ES-I3 (cell line): Measurements from ENCODE around the gene TPTE2.
"Not testable (repeated sequence)": the region's sequence is repeated elsewhere in the genome, so short reads cannot be mapped to it uniquely, and the experiment has no call there.

Experiments used
- H3K36me3 ChIP-seq: 2 replicates; pipeline ENCODE4 v1.6.1; 2013; ENCODE audit warnings: mild to moderate bottlenecking, low read length, control low read depth, moderate library complexity; ENCODE audit not compliant: insufficient read depth
- H3K4me1 ChIP-seq: 2 replicates; pipeline ENCODE4 v1.6.1; 2013; ENCODE audit warnings: mild to moderate bottlenecking, control low read depth, low read length; ENCODE audit not compliant: insufficient read depth
- H3K9ac ChIP-seq: 2 replicates; pipeline ENCODE4 v1.6.1; 2013; ENCODE audit warnings: low read depth, mild to moderate bottlenecking, low read length, moderate library complexity
- H3K9me3 ChIP-seq: 2 replicates; pipeline ENCODE4 v1.6.1; 2013; ENCODE audit warnings: mild to moderate bottlenecking, low read length, moderate library complexity; ENCODE audit not compliant: control insufficient read depth, insufficient read depth

Gene TPTE2

DNA sequence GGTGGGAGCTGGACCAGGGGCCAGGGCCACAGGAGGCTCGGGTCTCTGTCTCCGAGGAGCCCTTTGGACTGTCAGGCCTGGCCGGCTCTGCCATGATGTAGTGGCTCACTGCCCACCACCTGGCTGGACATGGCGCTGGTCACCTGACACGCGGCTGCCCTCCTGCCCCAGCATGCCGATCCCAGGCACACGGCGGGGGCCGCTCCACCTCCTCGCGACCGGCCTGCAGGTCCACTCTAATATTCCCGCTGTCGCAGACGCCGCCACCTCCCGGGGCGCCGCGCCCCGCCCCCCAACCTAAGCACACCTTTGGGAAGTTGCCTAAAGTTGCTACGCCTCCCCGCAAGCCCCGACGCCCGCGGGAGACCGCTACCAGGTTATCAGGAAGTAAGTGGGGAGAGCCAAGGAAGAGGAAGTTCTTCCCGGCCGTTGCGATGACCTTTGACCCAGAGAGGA is at the start of gene TPTE2:
Gene TPTE2 (minus strand): TSS at position 406 of the 456 bp plus-strand sequence. CDS start 58,298 bp downstream, outside the sequence.
- H3K36me3 ChIP-seq, H3K4me1 ChIP-seq, H3K9me3 ChIP-seq, H3K9ac ChIP-seq: not testable (repeated sequence)

GRCh38 chr13:19607523-19608078 is 46.3 kb upstream of the TPTE2 start:
- H3K9me3 ChIP-seq, result no peaks in the 10 kb centered on the region
- no peaks in the 10 kb centered on the region for H3K4me1 ChIP-seq
- no peak overlapping the region for H3K9ac ChIP-seq
- H3K36me3 ChIP-seq, result no peaks in the 10 kb centered on the region

DNA sequence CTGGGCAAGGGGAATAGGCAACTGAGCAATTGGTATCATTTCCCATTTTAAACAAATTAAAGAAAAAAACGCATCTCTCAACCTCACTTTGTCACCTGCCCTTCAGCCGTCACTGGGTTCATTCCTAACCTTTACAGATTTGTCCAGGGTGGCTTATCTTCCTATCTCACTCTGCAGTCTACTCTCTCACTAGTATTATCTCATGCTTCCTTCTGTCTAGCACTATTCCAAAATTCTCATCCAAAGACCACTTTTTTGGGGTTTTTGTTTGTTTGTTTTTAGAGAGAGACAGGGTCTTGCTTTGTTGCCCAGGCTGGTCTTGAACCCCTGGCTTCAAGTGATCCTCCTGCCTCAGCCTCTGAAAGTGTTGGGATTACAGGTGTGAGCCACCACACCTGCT is 45.4 kb upstream of the TPTE2 start:
- H3K9ac ChIP-seq, result no peak overlapping the region
- no peaks in the 10 kb centered on the region for H3K4me1 ChIP-seq
- no peaks in the 10 kb centered on the region for H3K9me3 ChIP-seq
- H3K36me3 ChIP-seq, result no peaks in the 10 kb centered on the region

DNA sequence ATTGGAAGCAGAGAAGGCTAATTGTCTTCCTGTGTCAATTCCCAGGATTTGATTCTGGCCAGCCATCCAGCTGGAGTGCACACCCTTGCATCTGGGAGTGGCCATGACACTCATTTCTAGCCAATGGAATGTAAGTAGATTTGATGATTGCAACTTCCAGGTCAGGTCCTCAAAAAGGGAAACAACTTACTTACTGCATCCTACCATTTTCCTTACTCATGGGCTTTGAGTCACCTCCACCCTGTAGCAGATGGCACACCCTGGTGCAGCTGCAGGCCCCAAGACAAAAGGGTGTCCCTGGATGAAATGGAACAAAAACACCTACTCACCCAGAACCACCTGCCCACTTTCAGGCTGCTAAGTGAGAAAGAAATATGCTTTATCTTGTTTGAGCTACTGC is 44.8 kb upstream of the TPTE2 start:
- H3K9ac ChIP-seq, result no peak overlapping the region
- no peaks in the 10 kb centered on the region for H3K9me3 ChIP-seq
- H3K36me3 ChIP-seq, result no peaks in the 10 kb centered on the region
- H3K4me1 ChIP-seq, result no peaks in the 10 kb centered on the region

DNA sequence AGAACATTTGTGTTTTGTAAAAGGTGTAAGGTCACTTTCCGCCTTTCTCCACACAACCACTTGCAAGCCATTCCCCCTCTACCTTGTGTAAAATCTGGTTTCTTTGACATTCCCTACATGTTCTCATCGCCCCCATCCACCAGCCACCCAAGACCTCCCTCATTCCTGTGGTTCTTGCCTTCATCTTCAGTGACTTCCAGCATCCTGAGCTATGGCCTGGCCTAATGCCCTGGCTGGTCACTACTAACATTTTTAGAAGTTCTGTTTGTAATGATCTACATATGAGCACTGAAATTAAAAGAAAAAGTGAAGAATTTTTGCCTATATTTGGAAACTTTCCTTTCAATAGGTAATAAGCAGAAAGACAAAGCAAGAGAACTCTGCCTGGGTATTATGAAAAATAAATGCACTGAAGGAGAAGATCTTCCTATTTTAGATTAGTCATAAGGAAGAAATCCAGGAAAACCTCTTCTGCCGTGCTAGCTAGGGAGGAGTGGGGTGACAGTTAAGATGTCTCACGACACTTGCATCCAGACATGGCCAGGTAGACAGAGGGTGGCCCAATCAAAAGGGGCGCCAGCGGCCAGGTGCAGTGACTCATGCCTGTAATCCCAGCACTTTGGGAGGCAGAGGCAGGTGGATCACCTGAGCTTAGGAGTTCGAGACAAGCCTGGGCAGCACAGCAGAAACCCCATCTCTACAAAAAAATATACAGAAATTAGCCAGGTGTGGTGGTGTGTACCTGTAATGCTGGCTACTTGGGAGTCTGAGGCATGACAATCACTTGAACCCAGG is 44.0 kb upstream of the TPTE2 start:
- Histone ChIP-seq H3K36me3 (no peaks in the 10 kb centered on the region), H3K4me1 (no peaks in the 10 kb centered on the region), H3K9me3 (no peaks in the 10 kb centered on the region), H3K9ac (no peak overlapping the region)

- no peaks in the 10 kb centered on the region for H3K9me3 ChIP-seq
- H3K4me1 ChIP-seq, result no peaks in the 10 kb centered on the region; the same call in 1 of the 2 replicates
- H3K36me3 ChIP-seq, result no peaks in the 10 kb centered on the region
- H3K9ac ChIP-seq, result no peak overlapping the region
These were observed 43.0 kb upstream of the TPTE2 start for GRCh38 chr13:19604306-19604705.

GRCh38 chr13:19601749-19602725 is 40.7 kb upstream of the TPTE2 start:
- peak overlapping the region; percentile 66 for H3K9ac ChIP-seq
- H3K36me3 ChIP-seq, result no peaks in the 10 kb centered on the region
- no peaks in the 10 kb centered on the region; the same call in 1 of the 2 replicates for H3K4me1 ChIP-seq
- H3K9me3 ChIP-seq, result no peaks in the 10 kb centered on the region

DNA sequence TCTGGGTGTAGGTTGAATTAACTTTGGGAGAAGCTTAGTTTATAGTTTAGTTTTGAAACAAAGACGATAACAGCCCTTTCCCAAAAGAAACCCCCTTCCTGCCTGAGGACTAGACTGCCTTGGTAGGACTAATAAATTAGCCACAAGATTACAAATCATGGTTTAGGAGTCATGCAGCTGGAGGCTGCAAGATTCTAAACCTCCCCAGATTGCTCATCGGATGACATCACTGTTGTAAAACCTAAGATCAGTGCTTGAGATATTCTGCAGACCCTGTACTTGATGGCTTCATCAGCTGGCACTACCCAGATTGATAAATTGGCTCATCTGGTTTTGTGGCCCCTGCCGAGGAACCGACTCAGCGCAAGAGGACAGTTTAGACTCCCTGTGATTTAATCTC is 36.2 kb upstream of the TPTE2 start:
- Histone ChIP-seq H3K4me1 (no peaks in the 10 kb centered on the region; the same call in 1 of the 2 replicates), H3K36me3 (no peaks in the 10 kb centered on the region), H3K9ac (no peak overlapping the region), H3K9me3 (no peaks in the 10 kb centered on the region)

GRCh38 chr13:19596960-19597361 is 35.6 kb upstream of the TPTE2 start:
- Histone ChIP-seq H3K4me1 (no peaks in the 10 kb centered on the region; the same call in 1 of the 2 replicates), H3K9me3 (no peaks in the 10 kb centered on the region), H3K9ac (no peak overlapping the region), H3K36me3 (no peaks in the 10 kb centered on the region)

GRCh38 chr13:19596086-19596485 is 34.8 kb upstream of the TPTE2 start:
- H3K9ac ChIP-seq, result no peak overlapping the region
- no peaks in the 10 kb centered on the region; the same call in 1 of the 2 replicates for H3K4me1 ChIP-seq
- H3K9me3 ChIP-seq, result no peaks in the 10 kb centered on the region
- H3K36me3 ChIP-seq, result no peaks in the 10 kb centered on the region

DNA sequence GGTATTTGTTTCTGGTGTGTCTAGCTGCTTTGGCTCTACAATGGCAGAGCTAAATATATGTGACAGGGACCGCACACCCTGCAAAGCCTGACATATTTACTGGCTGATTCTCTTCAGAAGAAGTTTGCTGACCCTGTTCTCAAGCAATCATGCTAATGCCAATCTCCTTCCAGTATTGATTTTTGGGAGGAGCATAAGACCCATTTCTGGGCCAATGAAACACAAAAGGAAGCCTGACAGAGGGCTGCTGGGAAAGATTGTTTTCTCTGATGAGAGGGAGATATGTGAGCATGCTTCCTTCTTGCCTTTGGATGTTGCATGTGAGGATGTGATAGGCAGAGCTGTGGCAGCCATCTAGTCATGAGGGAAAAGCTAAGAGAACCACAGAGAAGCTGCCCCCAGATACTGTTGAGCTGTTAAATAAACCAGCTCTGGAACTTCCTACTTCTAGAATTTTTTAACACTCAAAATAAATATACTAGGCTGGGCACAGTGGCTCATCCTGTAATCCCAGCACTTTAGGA is 31.4 kb upstream of the TPTE2 start:
- H3K4me1 ChIP-seq, result no peaks in the 10 kb centered on the region
- no peaks in the 10 kb centered on the region for H3K36me3 ChIP-seq
- H3K9me3 ChIP-seq, result no peaks in the 10 kb centered on the region
- H3K9ac ChIP-seq, result no peak overlapping the region

DNA sequence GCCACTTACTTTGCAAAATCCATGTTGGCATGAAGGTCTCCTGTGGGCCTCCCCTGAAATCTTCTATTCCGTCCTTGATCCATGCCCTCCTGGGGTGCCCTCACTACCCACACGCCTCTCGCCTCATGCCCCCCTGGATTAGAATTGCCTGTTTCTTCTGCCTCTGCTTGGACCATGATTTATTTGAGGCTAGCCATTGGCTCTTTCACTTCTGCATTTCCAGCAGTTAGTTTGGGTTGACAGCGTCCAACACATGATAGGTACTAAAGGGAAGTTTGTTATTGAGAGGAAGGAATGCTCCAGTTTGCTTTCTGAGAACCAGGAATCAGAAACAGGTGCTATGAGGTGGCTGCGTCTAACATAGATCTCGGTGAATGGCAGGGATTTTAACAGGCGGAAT is 30.5 kb upstream of the TPTE2 start:
- Histone ChIP-seq H3K9me3 (no peaks in the 10 kb centered on the region), H3K9ac (no peak overlapping the region), H3K36me3 (no peaks in the 10 kb centered on the region), H3K4me1 (no peaks in the 10 kb centered on the region; the same call in 1 of the 2 replicates)

- H3K9me3 ChIP-seq, result no peaks in the 10 kb centered on the region
- H3K36me3 ChIP-seq, result no peaks in the 10 kb centered on the region
- no peak overlapping the region for H3K9ac ChIP-seq
- no peaks in the 10 kb centered on the region; the same call in 1 of the 2 replicates for H3K4me1 ChIP-seq
These were observed 29.1 kb upstream of the TPTE2 start for GRCh38 chr13:19590423-19590822.

DNA sequence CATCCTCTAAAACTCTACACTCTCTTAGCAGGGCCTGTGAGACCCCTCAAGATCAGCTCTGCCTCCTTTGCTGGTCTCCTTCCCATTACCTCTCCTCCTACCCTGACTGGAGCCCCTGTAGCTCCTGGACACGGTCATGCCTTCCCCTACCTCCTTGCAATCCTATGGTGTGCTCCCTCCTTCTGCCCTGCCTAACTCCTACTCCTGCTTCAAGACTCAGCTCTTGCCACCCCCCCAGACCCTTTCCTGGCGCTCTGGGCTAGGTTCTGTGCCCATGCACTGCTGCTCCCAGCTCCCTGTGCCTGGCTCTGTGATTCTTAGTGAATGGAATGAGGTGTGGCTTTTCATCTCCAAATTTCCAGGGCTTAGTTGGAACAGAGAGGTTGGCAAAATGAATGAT is 28.0 kb upstream of the TPTE2 start:
- no peak overlapping the region for H3K9ac ChIP-seq
- H3K9me3 ChIP-seq, result no peaks in the 10 kb centered on the region
- no peaks in the 10 kb centered on the region; the same call in 1 of the 2 replicates for H3K4me1 ChIP-seq
- H3K36me3 ChIP-seq, result no peaks in the 10 kb centered on the region
